Activated CD4-positive, CD25-positive, alpha-beta regulatory T cell treated with anti-CD3 and anti-CD28 coated beads, Interleukin-2, amount 50 U/mL, for 16 hours (primary cell): Measurements from ENCODE around the gene BCS1L.
"Not testable (repeated sequence)": the region's sequence is repeated elsewhere in the genome, so short reads cannot be mapped to it uniquely, and the experiment has no call there.

Experiments used
- DNase-seq: peaks from one replicate; pipeline ENCODE4 v3.0.0-alpha.2; 2020; ENCODE audit warnings: low read depth, low spot score

BCS1L gene

GRCh38 chr2:218659988-218660358 is 490 bp downstream of the BCS1L start:
- DNase-seq, result no peak

- DNase-seq, result no peak
Observed at GRCh38 chr2:218662377-218662776, 2.9 kb downstream of the BCS1L start.

- no peak for DNase-seq
Observed at GRCh38 chr2:218662827-218663226, 3.3 kb downstream of the BCS1L start.

GRCh38 chr2:218663901-218664300 is 4.4 kb downstream of the BCS1L start:
- DNase-seq, result no peak

- no peak for DNase-seq
Observed at GRCh38 chr2:218664653-218665052, 5.2 kb downstream of the BCS1L start.

GRCh38 chr2:218671097-218671653 is 11.7 kb downstream of the BCS1L start:
- no peak for DNase-seq

- DNase-seq, result peak; percentile 64
Observed at GRCh38 chr2:218671654-218672566, 12.4 kb downstream of the BCS1L start, which contains the start of the genes RNF25 and STK36. Gene RNF25 (minus strand): TSS chr2:218672002. CDS start chr2:218671970, 32 bp downstream. Gene STK36 (plus strand): TSS chr2:218672086. CDS start chr2:218672830, 744 bp downstream.

- no peak for DNase-seq
Observed at GRCh38 chr2:218679119-218679518, 19.6 kb downstream of the BCS1L start.

- no peak for DNase-seq
Observed at GRCh38 chr2:218680061-218680460, 20.6 kb downstream of the BCS1L start.

- not testable (repeated sequence) for DNase-seq
Observed at GRCh38 chr2:218687400-218688060, 28.0 kb downstream of the BCS1L start.

- no peak for DNase-seq
Observed at GRCh38 chr2:218691234-218691633, 31.8 kb downstream of the BCS1L start.

GRCh38 chr2:218694405-218695145 is 35.1 kb downstream of the BCS1L start:
- DNase-seq, result no peak

GRCh38 chr2:218698885-218699284 is 39.4 kb downstream of the BCS1L start:
- no peak for DNase-seq

- no peak for DNase-seq
Observed at GRCh38 chr2:218701806-218702205, 42.3 kb downstream of the BCS1L start.

GRCh38 chr2:218703341-218703740 is 43.9 kb downstream of the BCS1L start:
- no peak for DNase-seq

- DNase-seq, result no peak
Observed at GRCh38 chr2:218708086-218708485, 48.6 kb downstream of the BCS1L start.

- DNase-seq, result no peak
Observed at GRCh38 chr2:218709908-218710307, 50.4 kb downstream of the BCS1L start.

GRCh38 chr2:218710334-218710686 is 50.8 kb downstream of the BCS1L start:
- DNase-seq, result no peak

- peak; percentile 97 for DNase-seq
Observed at GRCh38 chr2:218710687-218711549, 51.4 kb downstream of the BCS1L start, which contains the start of gene TTLL4. Gene TTLL4 (plus strand): TSS chr2:218710835. CDS start chr2:218737677, 26,842 bp downstream.

- no peak for DNase-seq
Observed at GRCh38 chr2:218711550-218711929, 52.1 kb downstream of the BCS1L start.
